Spinal cord (tissue), 10 donors: ENCODE data around the gene EXOG. TPM values are rescaled to one million over a fixed set of nuclear protein-coding genes. Genes with fewer than 3 reads are reported as not detected.

Source experiments
- DNase-seq, 6 donors: peaks; one replicate each; pipeline versions ENCODE4 v3.0.0 to v3.0.0-alpha.2; 2013 to 2015; ENCODE audit warnings: low spot score in 6 of 6, low read depth in 4 of 6
- H3K27ac ChIP-seq: one replicate; pipeline ENCODE4 v1.5.1; 2013; ENCODE audit warnings: low read depth, low read length, control low read depth
- H3K27me3 ChIP-seq: one replicate; pipeline ENCODE4 v1.6.1; 2013; ENCODE audit warnings: low read length; ENCODE audit not compliant: control insufficient read depth, insufficient read depth
- H3K36me3 ChIP-seq: one replicate; pipeline ENCODE4 v1.6.1; 2013; ENCODE audit warnings: low read length; ENCODE audit not compliant: control insufficient read depth, insufficient read depth
- H3K4me1 ChIP-seq: one replicate; pipeline ENCODE4 v1.6.1; 2013; ENCODE audit warnings: low read length; ENCODE audit not compliant: control insufficient read depth, insufficient read depth
- H3K4me3 ChIP-seq: one replicate; pipeline ENCODE4 v1.5.1; 2013; ENCODE audit warnings: low read depth, low read length, control low read depth
- H3K9me3 ChIP-seq: one replicate; pipeline ENCODE4 v1.6.1; 2013; ENCODE audit warnings: low read length; ENCODE audit not compliant: control insufficient read depth, insufficient read depth
- WGBS: methylation state at CpG from one replicate; pipeline ENCODE4 v1.1.5; 2013; ENCODE audit warnings: missing lambda C conversion rate; ENCODE audit not compliant: insufficient coverage; 5-methylcytosine and 5-hydroxymethylcytosine counted together
- polyA plus RNA-seq, 2 donors: library from polyadenylated mRNA; unstranded; fragments of 120-200 nt; gene quantifications; one replicate each; pipeline ENCODE4 v1.2.1, GENCODE V29; 2013; ENCODE audit not compliant: insufficient read length in 2 of 2
- total RNA-seq, 2 donors: library from RNA; depleted of rRNA in 1 of 2; stranded (reverse); fragments of 120-200 nt in 1 of 2; fragments of >200 nt in 1 of 2; gene quantifications; one replicate each; pipeline versions ENCODE4 v1.2.3 to v1.2.4, GENCODE V29; 2013 to 2014
- donor health status: healthy.

Gene EXOG
- total and polyA plus RNA-seq, 4 donors, result 13.3 to 24.5 (median 20.0) TPM

GRCh38 chr3:38479431-38480092 is 16.6 kb upstream of the EXOG start:
- Histone ChIP-seq H3K27me3 (no peaks in the 10 kb centered on the region), H3K36me3 (peaks cover 66% of the 10 kb centered on the region), H3K9me3 (no peaks in the 10 kb centered on the region), H3K27ac (no peak overlapping the region), H3K4me3 (no peak overlapping the region), H3K4me1 (no peaks in the 10 kb centered on the region)
- 80% methylated on average over 8 of the region's 10 CpGs for WGBS
- DNase-seq, result peak in 4 of 6 donors; percentile 30 to 84 (median 62)

- 100% methylated on average over 2 of the region's 3 CpGs for WGBS
- peaks cover 66% of the 10 kb centered on the region for H3K36me3 ChIP-seq
- DNase-seq, result no peak
Observed at GRCh38 chr3:38480093-38480445, 16.1 kb upstream of the EXOG start.

GRCh38 chr3:38480930-38481329 is 15.2 kb upstream of the EXOG start:
- Histone ChIP-seq H3K4me3 (no peak overlapping the region), H3K4me1 (no peaks in the 10 kb centered on the region), H3K27ac (no peak overlapping the region), H3K9me3 (no peaks in the 10 kb centered on the region), H3K27me3 (no peaks in the 10 kb centered on the region), H3K36me3 (peaks cover 70% of the 10 kb centered on the region)
- 86% methylated on average over 2 of the region's 2 CpGs for WGBS
- no peak for DNase-seq

More at GRCh38 chr3:38480093-38480445, 16.1 kb upstream of the EXOG start:
- Histone ChIP-seq H3K4me3 (no peak overlapping the region), H3K9me3 (no peaks in the 10 kb centered on the region), H3K27ac (no peak overlapping the region), H3K27me3 (no peaks in the 10 kb centered on the region), H3K4me1 (no peaks in the 10 kb centered on the region)

GRCh38 chr3:38482951-38483350 is 13.2 kb upstream of the EXOG start:
- H3K4me1 ChIP-seq, result no peaks in the 10 kb centered on the region
- 98% methylated on average over 10 of the region's 10 CpGs for WGBS
- H3K9me3 ChIP-seq, result no peaks in the 10 kb centered on the region
- H3K36me3 ChIP-seq, result peaks cover 60% of the 10 kb centered on the region
- no peaks in the 10 kb centered on the region for H3K27me3 ChIP-seq
- DNase-seq, result no peak
- no peak overlapping the region for H3K4me3 ChIP-seq
- H3K27ac ChIP-seq, result no peak overlapping the region

GRCh38 chr3:38487323-38487722 is 8.8 kb upstream of the EXOG start:
- no peak overlapping the region for H3K4me3 ChIP-seq
- H3K9me3 ChIP-seq, result no peaks in the 10 kb centered on the region
- H3K4me1 ChIP-seq, result peaks cover 5% of the 10 kb centered on the region
- H3K36me3 ChIP-seq, result peaks cover 25% of the 10 kb centered on the region
- H3K27ac ChIP-seq, result no peak overlapping the region
- DNase-seq, result no peak
- WGBS, result 72% methylated on average over 3 of the region's 3 CpGs
- no peaks in the 10 kb centered on the region for H3K27me3 ChIP-seq

- H3K4me1 ChIP-seq, result peaks cover 5% of the 10 kb centered on the region
- WGBS, result no CpG with 5 or more reads among the region's 2 CpGs
- H3K27ac ChIP-seq, result no peak overlapping the region
- no peak overlapping the region for H3K4me3 ChIP-seq
- peaks cover 10% of the 10 kb centered on the region for H3K36me3 ChIP-seq
- no peak for DNase-seq
- H3K9me3 ChIP-seq, result no peaks in the 10 kb centered on the region
- H3K27me3 ChIP-seq, result no peaks in the 10 kb centered on the region
Observed at GRCh38 chr3:38488949-38489348, 7.2 kb upstream of the EXOG start.

- Histone ChIP-seq H3K4me1 (peaks cover 5% of the 10 kb centered on the region), H3K4me3 (no peak overlapping the region), H3K9me3 (no peaks in the 10 kb centered on the region), H3K27ac (no peak overlapping the region), H3K27me3 (no peaks in the 10 kb centered on the region), H3K36me3 (peaks cover 6% of the 10 kb centered on the region)
- no peak for DNase-seq
- WGBS, result 67% methylated on average over 1 of the region's 2 CpGs
Observed at GRCh38 chr3:38489766-38490165, 6.4 kb upstream of the EXOG start.

GRCh38 chr3:38490281-38491030 is 5.7 kb upstream of the EXOG start:
- Histone ChIP-seq H3K9me3 (no peaks in the 10 kb centered on the region), H3K27me3 (no peaks in the 10 kb centered on the region), H3K4me1 (peaks cover 5% of the 10 kb centered on the region), H3K27ac (no peak overlapping the region), H3K4me3 (no peak overlapping the region), H3K36me3 (peaks cover 3% of the 10 kb centered on the region)
- 41% methylated on average over 6 of the region's 11 CpGs for WGBS
- DNase-seq, result peak in 3 of 6 donors; percentile 11 to 68 (median 56)

- no peak overlapping the region for H3K4me3 ChIP-seq
- H3K36me3 ChIP-seq, result no peaks in the 10 kb centered on the region
- H3K27me3 ChIP-seq, result no peaks in the 10 kb centered on the region
- no peak overlapping the region for H3K27ac ChIP-seq
- DNase-seq, result no peak
- H3K4me1 ChIP-seq, result peaks cover 7% of the 10 kb centered on the region
- 93% methylated on average over 3 of the region's 6 CpGs for WGBS
- no peaks in the 10 kb centered on the region for H3K9me3 ChIP-seq
Observed at GRCh38 chr3:38491215-38491614, 4.9 kb upstream of the EXOG start.

- Histone ChIP-seq H3K27me3 (no peaks in the 10 kb centered on the region), H3K4me1 (peaks cover 7% of the 10 kb centered on the region), H3K36me3 (no peaks in the 10 kb centered on the region), H3K9me3 (no peaks in the 10 kb centered on the region), H3K27ac (no peak overlapping the region), H3K4me3 (no peak overlapping the region)
- 86% methylated on average over 2 of the region's 4 CpGs for WGBS
- DNase-seq, result no peak
Observed at GRCh38 chr3:38493031-38493430, 3.1 kb upstream of the EXOG start.
